ENCODE results near the gene PRPF40B.

PRPF40B gene

GRCh38 chr12:49648712-49649003, 25.3 kb downstream of the PRPF40B start:
- Histone ChIP-seq H3K4me3 (ENCODE audit: extremely low read depth, insufficient read depth, low read length, poor library complexity, severe bottlenecking) (no peak overlapping the region), H3K27ac (ENCODE audit: low read depth, low read length, severe bottlenecking) (no peak overlapping the region), H3K36me3 (ENCODE audit: control insufficient read depth, insufficient read depth, low read length) (peaks cover 97% of the 10 kb centered on the region), H3K4me1 (ENCODE audit: control insufficient read depth, insufficient read depth, low read length, poor library complexity, severe bottlenecking) (peaks cover 5% of the 10 kb centered on the region), H3K9me3 (ENCODE audit: control insufficient read depth, low read length) (no peaks in the 10 kb centered on the region)
- 90 to 100% methylated on average over 1 to 3 of the region's 3 CpGs for whole genome bisulfite sequencing, 2 experiments (ENCODE audit: insufficient coverage in 2 of 2)

GRCh38 chr12:49649445-49649844, 26.1 kb downstream of the PRPF40B start:
- Histone ChIP-seq H3K9me3 (ENCODE audit: control insufficient read depth, low read length) (no peaks in the 10 kb centered on the region), H3K36me3 (ENCODE audit: control insufficient read depth, insufficient read depth, low read length) (peaks cover 97% of the 10 kb centered on the region), H3K27ac (ENCODE audit: low read depth, low read length, severe bottlenecking) (no peak overlapping the region), H3K4me3 (ENCODE audit: extremely low read depth, insufficient read depth, low read length, poor library complexity, severe bottlenecking) (no peak overlapping the region), H3K4me1 (ENCODE audit: control insufficient read depth, insufficient read depth, low read length, poor library complexity, severe bottlenecking) (peaks cover 5% of the 10 kb centered on the region)
- WGBS, 2 experiments (ENCODE audit: insufficient coverage in 2 of 2) = 98 to 99% methylated on average over 11 of the region's 11 CpGs

GRCh38 chr12:49649892-49650291, 26.5 kb downstream of the PRPF40B start:
- Histone ChIP-seq H3K9me3 (ENCODE audit: control insufficient read depth, low read length) (no peaks in the 10 kb centered on the region), H3K4me3 (ENCODE audit: extremely low read depth, insufficient read depth, low read length, poor library complexity, severe bottlenecking) (no peak overlapping the region), H3K36me3 (ENCODE audit: control insufficient read depth, insufficient read depth, low read length) (peaks cover 99% of the 10 kb centered on the region), H3K27ac (ENCODE audit: low read depth, low read length, severe bottlenecking) (no peak overlapping the region), H3K4me1 (ENCODE audit: control insufficient read depth, insufficient read depth, low read length, poor library complexity, severe bottlenecking) (peaks cover 5% of the 10 kb centered on the region)
- 87 to 96% methylated on average over 4 of the region's 5 CpGs for WGBS, 2 experiments (ENCODE audit: insufficient coverage in 2 of 2)

GRCh38 chr12:49651855-49652254, 28.5 kb downstream of the PRPF40B start:
- no peaks in the 10 kb centered on the region for H3K9me3 ChIP-seq (ENCODE audit: control insufficient read depth, low read length)
- H3K27ac ChIP-seq (ENCODE audit: low read depth, low read length, severe bottlenecking) = no peak overlapping the region
- WGBS, 2 experiments (ENCODE audit: insufficient coverage in 2 of 2) = 77 to 84% methylated on average over 4 to 8 of the region's 8 CpGs
- no peak overlapping the region for H3K4me3 ChIP-seq (ENCODE audit: extremely low read depth, insufficient read depth, low read length, poor library complexity, severe bottlenecking)
- H3K36me3 ChIP-seq (ENCODE audit: control insufficient read depth, insufficient read depth, low read length) = peaks cover 99% of the 10 kb centered on the region
- peaks cover 5% of the 10 kb centered on the region for H3K4me1 ChIP-seq (ENCODE audit: control insufficient read depth, insufficient read depth, low read length, poor library complexity, severe bottlenecking)

GRCh38 chr12:49652921-49653520, 29.7 kb downstream of the PRPF40B start:
- H3K9me3 ChIP-seq (ENCODE audit: control insufficient read depth, low read length) = no peaks in the 10 kb centered on the region
- WGBS, 2 experiments (ENCODE audit: insufficient coverage in 2 of 2) = 91 to 100% methylated on average over 3 to 4 of the region's 4 CpGs
- no peaks in the 10 kb centered on the region for H3K4me1 ChIP-seq (ENCODE audit: control insufficient read depth, insufficient read depth, low read length, poor library complexity, severe bottlenecking)
- H3K4me3 ChIP-seq (ENCODE audit: extremely low read depth, insufficient read depth, low read length, poor library complexity, severe bottlenecking) = no peak overlapping the region
- peaks cover 99% of the 10 kb centered on the region for H3K36me3 ChIP-seq (ENCODE audit: control insufficient read depth, insufficient read depth, low read length)
- H3K27ac ChIP-seq (ENCODE audit: low read depth, low read length, severe bottlenecking) = no peak overlapping the region

GRCh38 chr12:49654715-49655114, 31.4 kb downstream of the PRPF40B start:
- 89 to 93% methylated on average over 4 to 5 of the region's 5 CpGs for WGBS, 2 experiments (ENCODE audit: insufficient coverage in 2 of 2)
- peaks cover 98% of the 10 kb centered on the region for H3K36me3 ChIP-seq (ENCODE audit: control insufficient read depth, insufficient read depth, low read length)
- H3K27ac ChIP-seq (ENCODE audit: low read depth, low read length, severe bottlenecking) = no peak overlapping the region
- no peaks in the 10 kb centered on the region for H3K4me1 ChIP-seq (ENCODE audit: control insufficient read depth, insufficient read depth, low read length, poor library complexity, severe bottlenecking)
- no peaks in the 10 kb centered on the region for H3K9me3 ChIP-seq (ENCODE audit: control insufficient read depth, low read length)
- H3K4me3 ChIP-seq (ENCODE audit: extremely low read depth, insufficient read depth, low read length, poor library complexity, severe bottlenecking) = no peak overlapping the region

- Histone ChIP-seq H3K36me3 (ENCODE audit: control insufficient read depth, insufficient read depth, low read length) (peaks cover 98% of the 10 kb centered on the region), H3K27ac (ENCODE audit: low read depth, low read length, severe bottlenecking) (no peak overlapping the region), H3K9me3 (ENCODE audit: control insufficient read depth, low read length) (no peaks in the 10 kb centered on the region), H3K4me3 (ENCODE audit: extremely low read depth, insufficient read depth, low read length, poor library complexity, severe bottlenecking) (no peak overlapping the region), H3K4me1 (ENCODE audit: control insufficient read depth, insufficient read depth, low read length, poor library complexity, severe bottlenecking) (peaks cover 2% of the 10 kb centered on the region)
- 100% methylated on average over 1 of the region's 2 CpGs for WGBS, 2 experiments (ENCODE audit: insufficient coverage in 2 of 2)
These were observed 32.4 kb downstream of the PRPF40B start for GRCh38 chr12:49655595-49656236.

GRCh38 chr12:49658276-49658675, 34.9 kb downstream of the PRPF40B start:
- H3K9me3 ChIP-seq (ENCODE audit: control insufficient read depth, low read length) = no peaks in the 10 kb centered on the region
- 93 to 100% methylated on average over 11 to 12 of the region's 13 CpGs for WGBS, 2 experiments (ENCODE audit: insufficient coverage in 2 of 2)
- peaks cover 91% of the 10 kb centered on the region for H3K36me3 ChIP-seq (ENCODE audit: control insufficient read depth, insufficient read depth, low read length)
- H3K4me1 ChIP-seq (ENCODE audit: control insufficient read depth, insufficient read depth, low read length, poor library complexity, severe bottlenecking) = peaks cover 23% of the 10 kb centered on the region
- H3K27ac ChIP-seq (ENCODE audit: low read depth, low read length, severe bottlenecking) = no peak overlapping the region
- H3K4me3 ChIP-seq (ENCODE audit: extremely low read depth, insufficient read depth, low read length, poor library complexity, severe bottlenecking) = no peak overlapping the region

GRCh38 chr12:49659753-49660152, 36.4 kb downstream of the PRPF40B start:
- 88% methylated on average over 1 of the region's 1 CpG; no CpG with 5 or more reads in 1 of the 2 experiments for WGBS, 2 experiments (ENCODE audit: insufficient coverage in 2 of 2)
- peaks cover 86% of the 10 kb centered on the region for H3K36me3 ChIP-seq (ENCODE audit: control insufficient read depth, insufficient read depth, low read length)
- H3K4me1 ChIP-seq (ENCODE audit: control insufficient read depth, insufficient read depth, low read length, poor library complexity, severe bottlenecking) = peaks cover 37% of the 10 kb centered on the region

GRCh38 chr12:49661191-49661590, 37.8 kb downstream of the PRPF40B start:
- WGBS, 2 experiments (ENCODE audit: insufficient coverage in 2 of 2) = 93% methylated on average over 3 of the region's 3 CpGs
- H3K9me3 ChIP-seq (ENCODE audit: control insufficient read depth, low read length) = no peaks in the 10 kb centered on the region
- no peak overlapping the region for H3K27ac ChIP-seq (ENCODE audit: low read depth, low read length, severe bottlenecking)
- H3K36me3 ChIP-seq (ENCODE audit: control insufficient read depth, insufficient read depth, low read length) = peaks cover 86% of the 10 kb centered on the region
- peaks cover 46% of the 10 kb centered on the region for H3K4me1 ChIP-seq (ENCODE audit: control insufficient read depth, insufficient read depth, low read length, poor library complexity, severe bottlenecking)
- H3K4me3 ChIP-seq (ENCODE audit: extremely low read depth, insufficient read depth, low read length, poor library complexity, severe bottlenecking) = no peak overlapping the region

More at GRCh38 chr12:49659753-49660152, 36.4 kb downstream of the PRPF40B start:
- Histone ChIP-seq H3K9me3 (ENCODE audit: control insufficient read depth, low read length) (no peaks in the 10 kb centered on the region), H3K27ac (ENCODE audit: low read depth, low read length, severe bottlenecking) (no peak overlapping the region), H3K4me3 (ENCODE audit: extremely low read depth, insufficient read depth, low read length, poor library complexity, severe bottlenecking) (no peak overlapping the region)

GRCh38 chr12:49661746-49662145, 38.4 kb downstream of the PRPF40B start:
- no peak overlapping the region for H3K27ac ChIP-seq (ENCODE audit: low read depth, low read length, severe bottlenecking)
- peaks cover 86% of the 10 kb centered on the region for H3K36me3 ChIP-seq (ENCODE audit: control insufficient read depth, insufficient read depth, low read length)
- no peak overlapping the region for H3K4me3 ChIP-seq (ENCODE audit: extremely low read depth, insufficient read depth, low read length, poor library complexity, severe bottlenecking)
- WGBS, 2 experiments (ENCODE audit: insufficient coverage in 2 of 2) = 100% methylated on average over 2 of the region's 3 CpGs
- H3K9me3 ChIP-seq (ENCODE audit: control insufficient read depth, low read length) = no peaks in the 10 kb centered on the region
- H3K4me1 ChIP-seq (ENCODE audit: control insufficient read depth, insufficient read depth, low read length, poor library complexity, severe bottlenecking) = peaks cover 46% of the 10 kb centered on the region

All from mesodermal cell (in vitro differentiated cells).